Epithelial cell of alveolus of lung (primary cell): ENCODE data around the gene GLIPR1L1. TPM values are rescaled to one million over a fixed set of nuclear protein-coding genes. Genes with fewer than 3 reads are reported as not detected.

Experiments used
- total RNA-seq: library from RNA; depleted of rRNA; stranded (reverse); fragments of >200 nt; gene quantifications from 2 replicates; pipeline ENCODE4 v1.2.1, GENCODE V29; 2015

Gene GLIPR1L1
- not detected in 2 replicates for total RNA-seq

GRCh38 chr12:75334384-75335030, at the start of gene GLIPR1L1:
Gene GLIPR1L1 (plus strand): TSS chr12:75334670. CDS start chr12:75334729, 59 bp downstream.

GRCh38 chr12:75329918-75330826, 4.3 kb upstream of the GLIPR1L1 start, which contains the start of gene CAPS2:
Gene CAPS2 (minus strand): TSS chr12:75330324. CDS start chr12:75326498, 3,826 bp downstream.

DNA sequence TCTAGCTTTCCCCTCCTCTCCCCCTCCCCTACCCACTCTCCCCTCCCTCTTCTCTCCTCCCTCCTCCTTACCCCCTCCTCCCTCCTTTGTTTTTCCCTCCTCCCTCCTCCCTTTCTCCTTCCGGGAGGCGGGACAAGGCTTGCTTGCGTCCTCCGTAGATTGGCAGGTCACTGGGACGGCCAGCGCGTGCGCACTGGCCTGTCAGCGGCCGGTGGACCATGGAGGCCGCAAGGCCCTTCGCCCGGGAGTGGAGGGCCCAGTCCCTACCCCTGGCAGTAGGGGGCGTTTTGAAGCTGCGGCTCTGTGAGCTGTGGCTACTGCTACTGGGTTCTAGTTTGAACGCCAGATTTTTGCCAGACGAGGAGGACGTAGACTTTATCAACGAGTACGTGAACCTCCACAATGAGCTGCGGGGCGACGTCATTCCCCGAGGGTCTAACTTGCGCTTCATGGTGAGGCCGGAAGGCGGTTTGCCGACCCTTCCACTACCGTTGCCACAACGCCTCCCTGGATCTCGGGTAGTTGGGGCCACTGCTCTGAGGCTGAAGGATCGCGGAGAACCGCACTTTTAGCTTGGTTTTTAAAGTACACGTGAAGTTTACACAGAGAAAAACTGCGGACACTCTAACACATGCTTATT, 56.5 kb downstream of the GLIPR1L1 start, which contains the start of gene GLIPR1L2:
GLIPR1L2 (plus strand) TSS at position 191 of the 640 bp plus-strand sequence; CDS start at position 219, 28 bp downstream.

Other genes with a start within 250 kb of the GLIPR1L1 start
- gene KCNC2, start 124.8 kb upstream of the GLIPR1L1 start, total RNA-seq = not detected in 2 replicates
- gene CAPS2, start 4.3 kb upstream of the GLIPR1L1 start, total RNA-seq = 1.7 and 11.3 TPM in 2 replicates
- 0.13 TPM in 1 of 2 replicates, not detected in the other for gene GLIPR1L2, start 56.4 kb downstream of the GLIPR1L1 start, total RNA-seq
- 13.7 and 56.4 TPM in 2 replicates for gene GLIPR1, start 146.1 kb downstream of the GLIPR1L1 start, total RNA-seq
- gene KRR1, start 176.9 kb downstream of the GLIPR1L1 start, total RNA-seq = 14.1 and 25.1 TPM in 2 replicates